HG03060 (cell line): ENCODE data around the gene ZNF345.

Source experiments
- ATAC-seq: cut with Tn5 transposase; IDR thresholded peaks from one replicate; pipeline ENCODE4 v1.9.1; 2021; ENCODE audit warnings: low read depth, moderate number of reproducible peaks; ENCODE audit not compliant: unreplicated experiment

Gene ZNF345

DNA sequence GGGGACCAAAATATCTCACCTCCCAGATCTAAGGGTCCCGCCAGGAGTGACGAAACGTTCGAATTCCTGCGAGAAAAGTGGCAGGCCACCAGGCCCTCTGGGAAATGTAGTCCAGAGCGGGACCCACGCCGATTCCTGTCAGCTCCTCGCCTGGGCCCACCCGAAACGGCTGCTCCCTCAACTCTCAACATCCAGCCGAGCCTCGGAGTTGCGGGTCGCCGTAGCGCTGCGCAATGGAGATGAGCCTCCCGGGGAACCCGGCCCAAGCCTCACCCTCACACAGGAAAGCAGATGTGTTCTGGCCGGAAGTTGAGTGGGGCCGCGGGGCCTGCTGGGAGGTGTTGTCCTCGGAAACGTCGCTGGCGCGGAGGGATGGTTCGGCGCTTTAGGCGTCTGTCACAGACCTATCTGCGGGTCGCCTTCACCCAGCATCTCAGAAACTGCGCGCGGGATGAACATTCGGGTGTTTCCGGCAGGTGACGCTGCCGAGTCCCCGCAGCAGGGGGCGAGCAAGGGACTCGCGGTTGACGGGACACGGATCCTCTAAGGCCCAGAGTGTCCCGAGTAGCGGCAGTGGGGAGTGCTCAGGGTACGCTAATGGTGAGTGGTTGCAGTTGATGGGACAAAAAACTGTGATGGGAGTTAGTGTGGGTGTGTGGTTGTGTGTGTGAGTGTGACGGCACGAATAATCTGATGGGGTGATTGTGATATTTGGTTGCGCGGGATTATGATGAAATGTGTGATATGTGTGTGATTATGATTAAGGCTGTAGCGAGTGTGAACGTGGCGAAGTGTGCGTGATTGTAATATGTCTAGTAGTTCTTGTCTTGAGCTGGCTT is 65.5 kb downstream of the ZNF345 start, which contains the start of the genes ZNF568 and ZNF829:
Gene ZNF568 (plus strand): TSS at position 341 of the 839 bp plus-strand sequence. CDS start 6,439 bp downstream, outside the sequence.
Gene ZNF829 (minus strand): TSS at position 300 of the 839 bp plus-strand sequence. CDS start 1,124 bp downstream, outside the sequence.
- no peak for ATAC-seq

DNA sequence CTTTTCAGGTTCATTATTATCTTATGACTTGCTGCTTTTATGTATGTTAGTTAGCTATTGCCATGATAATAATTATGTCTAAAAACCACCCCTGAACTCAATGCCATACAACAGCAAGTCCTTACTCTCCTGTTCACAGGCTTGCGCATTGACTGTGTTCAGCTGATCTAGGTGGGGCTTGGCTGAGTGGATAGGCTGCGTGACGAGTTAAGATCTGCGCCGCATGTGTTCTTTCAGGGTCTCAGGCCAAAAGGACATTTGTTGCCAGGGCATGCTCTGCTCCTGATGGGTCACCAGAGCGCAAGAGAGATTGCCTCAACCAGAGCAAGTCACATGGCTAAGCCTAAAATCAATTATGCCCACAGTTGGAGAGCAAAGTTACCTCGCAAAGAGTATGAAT is 66.3 kb downstream of the ZNF345 start:
- no peak for ATAC-seq

DNA sequence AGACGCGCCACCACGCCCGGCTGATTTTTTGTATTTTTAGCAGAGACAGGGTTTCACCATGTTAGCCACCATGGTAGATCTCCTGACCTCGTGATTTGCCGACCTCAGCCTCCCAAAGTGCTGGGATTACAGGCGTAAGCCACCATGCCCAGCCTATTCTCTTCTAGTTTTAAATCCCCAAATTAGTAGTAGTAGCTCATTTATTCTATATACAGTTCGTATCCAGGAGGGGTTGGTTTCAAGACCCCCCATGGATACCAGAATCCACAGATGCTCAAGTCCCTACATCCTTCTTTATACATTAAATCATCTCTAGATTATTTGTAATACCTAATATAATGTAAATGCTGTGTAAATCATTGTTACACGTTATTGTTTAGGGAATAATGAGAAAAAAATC is 67.4 kb downstream of the ZNF345 start:
- ATAC-seq: no peak
